GM12878 (cell line): ENCODE data around the gene LAMA4.

Experiments
- CTCF ChIP-seq, 3 experiments: IDR thresholded peaks in 2 of 3; conservative IDR thresholded peaks in 1 of 3; 2 replicates each; pipeline ENCODE4 v1.5.1; 2011; ENCODE audit warnings: low read depth in 3 of 3, low read length in 3 of 3, mild to moderate bottlenecking in 3 of 3, control low read depth in 2 of 3, moderate library complexity in 2 of 3, inconsistent platforms in 1 of 3, mixed read lengths in 1 of 3; ENCODE audit not compliant: control insufficient read depth in 2 of 3, insufficient read depth in 1 of 3; ENCODE audit errors: extremely low read depth in 1 of 3
- EP300 ChIP-seq, 2 experiments: fragments of 150-350 bp in 1 of 2; IDR thresholded peaks; 2 replicates each; pipeline ENCODE4 v1.6.1; 2011 to 2012; ENCODE audit warnings: low read depth in 2 of 2, low read length in 2 of 2, borderline replicate concordance in 1 of 2, improper control_type of control experiment in 1 of 2, inconsistent platforms in 1 of 2; ENCODE audit not compliant: control insufficient read depth in 1 of 2
- EZH2 ChIP-seq: IDR thresholded peaks from 2 replicates; pipeline ENCODE4 v1.6.1; 2012; ENCODE audit warnings: low read depth, mild to moderate bottlenecking, control low read depth, inconsistent platforms, low read length, borderline replicate concordance; ENCODE audit not compliant: control insufficient read depth
- MYC ChIP-seq: IDR thresholded peaks from 2 replicates; pipeline ENCODE4 v1.6.1; 2011; ENCODE audit warnings: mild to moderate bottlenecking, low read length, moderate library complexity, inconsistent platforms; ENCODE audit not compliant: insufficient read depth, insufficient replicate concordance, insufficient read length, severe bottlenecking
- YY1 ChIP-seq: IDR thresholded peaks from 2 replicates; pipeline ENCODE4 v1.6.1; 2011; ENCODE audit warnings: low read depth, mild to moderate bottlenecking, low read length

- no peak for TF ChIP-seq EZH2
- TF ChIP-seq YY1: no peak
- TF ChIP-seq CTCF (IDR thresholded peaks at IDR 0.05 in 2 of 3, conservative IDR thresholded peaks at IDR 0.05 in 1 of 3; ENCODE audit: control insufficient read depth in 2 of 3, extremely low read depth in 1 of 3, insufficient read depth in 1 of 3, low read depth in 3 of 3, low read length in 3 of 3): no peak
- no peak for TF ChIP-seq MYC
- TF ChIP-seq EP300 (IDR thresholded peaks at IDR 0.05; ENCODE audit: borderline replicate concordance in 1 of 2, control insufficient read depth in 1 of 2, low read depth in 2 of 2, low read length in 2 of 2): no peak
Observed at GRCh38 chr6:112149719-112150263, 104.6 kb downstream of the LAMA4 start.
